HEK293T (cell line): ENCODE measurements around the gene NUTF2.

Source experiments
- CTCF ChIA-PET: fragments of 350-600 bp; formaldehyde crosslinking; extraction: SDS; loops from one replicate; lab custom pipeline; 2021; ENCODE audit warnings: antibody characterized with exemption, inconsistent platforms; lab: Yijun Ruan, JAX
- POLR2A ChIA-PET: fragments of 350-600 bp; formaldehyde crosslinking; extraction: SDS; loops from one replicate; lab custom pipeline; 2020; ENCODE audit warnings: antibody characterized with exemption, inconsistent platforms; lab: Yijun Ruan, JAX
- DNase-seq: peaks from one replicate; pipeline ENCODE4 v3.0.0; 2012; ENCODE audit warnings: mixed read lengths; ENCODE audit errors: extremely low spot score
- ARNT ChIP-seq: fragments of 450-650 bp; IDR thresholded peaks from 2 replicates; pipeline ENCODE4 v1.6.1; 2017; ENCODE audit warnings: mild to moderate bottlenecking
- BHLHE40 ChIP-seq: fragments of 450-650 bp; IDR thresholded peaks from 2 replicates; pipeline ENCODE4 v1.6.1; 2016; ENCODE audit warnings: mild to moderate bottlenecking, moderate library complexity, borderline replicate concordance
- CTBP1 ChIP-seq: fragments of 450-650 bp; IDR thresholded peaks from 2 replicates; pipeline ENCODE4 v1.6.1; 2016; ENCODE audit warnings: borderline replicate concordance
- ELF4 ChIP-seq: fragments of 450-650 bp; IDR thresholded peaks from 2 replicates; pipeline ENCODE4 v1.6.1; 2017; ENCODE audit warnings: antibody characterized with exemption
- FOXA1 ChIP-seq: fragments of 450-650 bp; IDR thresholded peaks from 2 replicates; pipeline ENCODE4 v1.6.1; 2016; ENCODE audit warnings: mild to moderate bottlenecking
- FOXK2 ChIP-seq: fragments of 450-650 bp; IDR thresholded peaks from 2 replicates; pipeline ENCODE4 v1.6.1; 2016; ENCODE audit warnings: mild to moderate bottlenecking
- FOXM1 ChIP-seq: fragments of 450-650 bp; IDR thresholded peaks from 2 replicates; pipeline ENCODE4 v1.6.1; 2017; ENCODE audit warnings: mild to moderate bottlenecking, borderline replicate concordance
- HDGF ChIP-seq: fragments of 450-650 bp; IDR thresholded peaks from 2 replicates; pipeline ENCODE4 v1.6.1; 2017; ENCODE audit warnings: antibody characterized with exemption, borderline replicate concordance
- L3MBTL2 ChIP-seq: fragments of 450-650 bp; conservative IDR thresholded peaks from 2 replicates; pipeline ENCODE4 v1.6.1; 2016; ENCODE audit warnings: mild to moderate bottlenecking
- LEF1 ChIP-seq: fragments of 450-650 bp; IDR thresholded peaks from 2 replicates; pipeline ENCODE4 v1.6.1; 2017; ENCODE audit warnings: mild to moderate bottlenecking, borderline replicate concordance
- NFRKB ChIP-seq: fragments of 450-650 bp; IDR thresholded peaks from 2 replicates; pipeline ENCODE4 v1.6.1; 2016; ENCODE audit warnings: mild to moderate bottlenecking, moderate library complexity
- SP1 ChIP-seq: fragments of 450-650 bp; IDR thresholded peaks from 2 replicates; pipeline ENCODE4 v1.6.1; 2017
- SUZ12 ChIP-seq: fragments of 450-650 bp; IDR thresholded peaks from 2 replicates; pipeline ENCODE4 v1.6.1; 2016; ENCODE audit warnings: mild to moderate bottlenecking
- TARDBP ChIP-seq: fragments of 450-650 bp; IDR thresholded peaks from 2 replicates; pipeline ENCODE4 v1.6.1; 2016
- ZNF384 ChIP-seq: fragments of 450-650 bp; IDR thresholded peaks from 2 replicates; pipeline ENCODE4 v1.6.1; 2016
- TF ChIP-seq, protein P1 (sequence below): fragments of 450-650 bp; IDR thresholded peaks from 2 replicates; pipeline ENCODE4 v1.6.1; 2016

The NUTF2 gene

GRCh38 chr16:67814567-67814966 lies 32.2 kb upstream of the NUTF2 start:
- CTCF ChIA-PET: interaction anchor here (0.5 to 2.5 kb wide), 5 partner anchors 26 to 159 kb away, joined by 3 to 14 read pairs (median 4); partner anchors contain the start of gene NUTF2
- TF ChIP-seq NFRKB (no peak), ARNT (no peak), FOXK2 (no peak), SP1 (no peak), FOXA1 (no peak), BHLHE40 (no peak), SUZ12 (no peak), HDGF (no peak), ZNF384 (no peak), ELF4 (no peak), TARDBP (no peak)
- POLR2A ChIA-PET: no interaction called here
- no peak for DNase-seq

GRCh38 chr16:67820608-67821259 lies 26.0 kb upstream of the NUTF2 start:
- POLR2A ChIA-PET: interaction anchor here (0.8 kb wide), 1 partner anchor 13 kb away, joined by 4 read pairs; no protein-coding TSS in a partner anchor
- CTCF ChIA-PET: interaction anchor here (2.2 kb wide), 1 partner anchor 45 kb away, joined by 7 read pairs; no protein-coding TSS in a partner anchor
- no peak for TF ChIP-seq FOXM1
- no peak for TF ChIP-seq SP1
- no peak for TF ChIP-seq LEF1
- TF ChIP-seq FOXK2: no peak
- TF ChIP-seq CTBP1: no peak
- TF ChIP-seq NFRKB: no peak
- DNase-seq: no peak

DNA sequence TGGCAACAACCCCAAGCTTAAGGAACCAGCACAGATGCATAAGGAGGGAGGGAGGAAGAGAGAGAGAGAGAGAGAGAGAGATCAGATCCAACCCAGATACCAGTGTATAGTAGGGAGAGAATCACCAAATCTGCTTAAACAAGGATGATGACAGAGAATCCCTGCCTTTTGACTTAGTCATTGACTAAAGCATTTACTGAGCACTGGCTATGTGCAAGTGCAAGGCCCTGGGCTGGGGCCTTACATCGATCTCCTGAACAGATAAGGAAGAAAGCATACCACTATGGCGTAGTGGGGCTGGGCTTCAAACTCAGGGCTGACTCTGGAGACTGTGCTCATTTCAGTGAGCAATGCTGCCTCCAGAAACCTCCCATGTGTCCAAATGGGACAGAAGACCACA lies 24.2 kb upstream of the NUTF2 start:
- ChIA-PET CTCF (no interaction called here), POLR2A (interaction anchor here (1.0 kb wide), 1 partner anchor 10 kb away, joined by 3 read pairs; no protein-coding TSS in a partner anchor)
- TF ChIP-seq BHLHE40: no peak
- no peak for TF ChIP-seq TARDBP
- no peak for TF ChIP-seq LEF1
- TF ChIP-seq FOXA1: no peak
- TF ChIP-seq, protein P1, sequence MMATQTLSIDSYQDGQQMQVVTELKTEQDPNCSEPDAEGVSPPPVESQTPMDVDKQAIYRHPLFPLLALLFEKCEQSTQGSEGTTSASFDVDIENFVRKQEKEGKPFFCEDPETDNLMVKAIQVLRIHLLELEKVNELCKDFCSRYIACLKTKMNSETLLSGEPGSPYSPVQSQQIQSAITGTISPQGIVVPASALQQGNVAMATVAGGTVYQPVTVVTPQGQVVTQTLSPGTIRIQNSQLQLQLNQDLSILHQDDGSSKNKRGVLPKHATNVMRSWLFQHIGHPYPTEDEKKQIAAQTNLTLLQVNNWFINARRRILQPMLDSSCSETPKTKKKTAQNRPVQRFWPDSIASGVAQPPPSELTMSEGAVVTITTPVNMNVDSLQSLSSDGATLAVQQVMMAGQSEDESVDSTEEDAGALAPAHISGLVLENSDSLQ: no peak
- TF ChIP-seq ARNT: no peak
- TF ChIP-seq HDGF: no peak
- TF ChIP-seq SP1: no peak
- no peak for TF ChIP-seq L3MBTL2
- TF ChIP-seq ELF4: no peak
- TF ChIP-seq FOXK2: no peak
- TF ChIP-seq FOXM1: no peak
- no peak for DNase-seq

GRCh38 chr16:67825119-67825518 lies 21.6 kb upstream of the NUTF2 start:
- no peak for DNase-seq
- ChIA-PET CTCF (no interaction called here), POLR2A (interaction anchor here (1.4 kb wide), 1 partner anchor 106 kb away, joined by 3 read pairs; the partner anchor contains the start of gene GFOD2)
- TF ChIP-seq LEF1 (no peak), ELF4 (no peak), CTBP1 (no peak)
- TF ChIP-seq, protein P1: no peak

GRCh38 chr16:67825906-67826305 lies 20.8 kb upstream of the NUTF2 start:
- CTCF ChIA-PET: interaction anchor here (1.0 kb wide), 1 partner anchor 9 kb away, joined by 6 read pairs; no protein-coding TSS in a partner anchor

DNA sequence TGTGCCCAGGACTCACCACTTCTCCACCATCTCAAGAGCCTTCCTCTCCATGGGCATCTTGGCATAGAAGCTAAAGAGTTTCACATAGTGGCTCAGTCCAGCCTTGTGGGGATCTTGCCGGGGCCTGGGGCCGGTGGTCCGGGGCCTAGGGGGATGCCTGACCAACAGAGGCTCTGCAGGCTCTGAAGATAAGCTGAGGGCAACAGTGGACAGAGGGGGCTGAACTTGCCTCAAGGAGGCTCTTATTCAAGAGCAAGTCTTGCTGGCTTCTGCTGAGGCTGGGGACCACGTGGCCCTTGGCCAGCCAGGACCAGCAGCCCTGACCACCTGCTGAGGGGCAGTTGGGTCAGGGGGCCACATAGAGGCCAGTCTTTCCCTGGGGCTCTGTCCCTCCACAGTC lies 18.1 kb upstream of the NUTF2 start:
- POLR2A ChIA-PET: no interaction called here
- DNase-seq: no peak
- CTCF ChIA-PET: no interaction called here
- TF ChIP-seq ARNT (no peak), L3MBTL2 (no peak), NFRKB (no peak)

More at GRCh38 chr16:67825906-67826305, 20.8 kb upstream of the NUTF2 start:
- POLR2A ChIA-PET: interaction anchor here (1.4 kb wide), 1 partner anchor 107 kb away, joined by 3 read pairs; the partner anchor contains the start of gene GFOD2
- no peak for DNase-seq
- TF ChIP-seq LEF1 (no peak), ZNF384 (no peak), HDGF (no peak), SP1 (no peak), FOXK2 (no peak), NFRKB (no peak), FOXM1 (no peak), CTBP1 (no peak), TARDBP (no peak), ELF4 (no peak), ARNT (no peak), BHLHE40 (no peak)
- TF ChIP-seq, protein P1: no peak

DNA sequence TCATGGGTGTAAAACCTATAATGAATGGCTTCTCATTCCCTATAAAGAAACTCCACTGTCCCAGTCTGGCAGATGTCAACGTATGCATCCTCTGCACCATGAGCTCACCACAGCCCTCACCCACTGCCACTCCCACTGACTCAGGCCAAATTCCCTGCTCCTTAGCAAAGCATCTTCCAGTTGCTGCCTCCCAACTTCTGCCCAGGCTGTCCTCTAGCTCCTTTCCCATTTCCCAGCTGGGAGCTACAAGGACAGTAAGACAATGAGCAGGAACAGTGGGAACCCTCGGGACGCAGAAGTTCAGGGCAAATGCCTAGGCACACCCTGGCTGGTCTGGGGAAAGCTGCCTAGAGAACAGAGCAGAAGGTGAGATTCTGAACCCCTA lies 13.7 kb upstream of the NUTF2 start:
- TF ChIP-seq FOXK2: no peak
- TF ChIP-seq SUZ12: no peak
- no peak for TF ChIP-seq BHLHE40
- no peak for TF ChIP-seq CTBP1
- no peak for TF ChIP-seq FOXA1
- TF ChIP-seq L3MBTL2: no peak
- TF ChIP-seq SP1: no peak
- no peak for TF ChIP-seq LEF1
- TF ChIP-seq ARNT: no peak
- DNase-seq: no peak
- ChIA-PET CTCF (interaction anchor here (1.5 to 2.2 kb wide), 2 partner anchors 17 to 160 kb away, joined by 6 to 9 read pairs; no protein-coding TSS in a partner anchor), POLR2A (interaction anchor here (0.6 to 2.3 kb wide), 11 partner anchors 11 to 164 kb away, joined by 3 to 21 read pairs (median 4); partner anchors contain the start of genes CENPT, NUTF2, RANBP10 and TSNAXIP1)
